Adrenal gland (tissue), 5 donors: ENCODE data around the gene ADIRF.

Source experiments
- CTCF ChIP-seq, 6 experiments: fragments of 450-650 bp in 4 of 6; fragments of 200-600 bp in 2 of 6; sonication (generic) in 1 of 6; IDR thresholded peaks; 1 replicate in 5 of 6; 2 replicates in 1 of 6; pipeline versions ENCODE4 v1.5.1 to v1.8.0; 2016 to 2021; ENCODE audit warnings: antibody characterized with exemption in 6 of 6, mild to moderate bottlenecking in 2 of 6, moderate library complexity in 1 of 6
- POLR2A ChIP-seq, 2 donors: fragments of 450-650 bp; IDR thresholded peaks; one replicate each; pipeline ENCODE4 v1.6.1; 2017; ENCODE audit warnings: antibody characterized with exemption in 2 of 2, mild to moderate bottlenecking in 2 of 2, moderate library complexity in 1 of 2
- donor health status: DM: no; HTN: no; CAD: no.

GRCh38 chr10:86922553-86922961, 45.7 kb upstream of the ADIRF start:
- TF ChIP-seq CTCF (IDR thresholded peaks at IDR 0.05) = no peak
- TF ChIP-seq POLR2A (IDR thresholded peaks at IDR 0.05) = no peak
